Activated T-helper 1 cell treated with anti-CD3 and anti-CD28 coated beads, Interleukin-12 subunit alpha, Interleukin-12 subunit beta, Interleukin-2, Interleukin-4 antibody, amounts not matched to agents 30 ng/mL and 10 ng/mL and 1 ng/mL, durations not matched to agents 14 hours and 24 hours and 36 hours (primary cell): ENCODE measurements around the gene PRUNE2. TPM values are rescaled to one million over a fixed set of nuclear protein-coding genes. Genes with fewer than 3 reads are reported as not detected.
"Not testable (repeated sequence)": the region's sequence is repeated elsewhere in the genome, so short reads cannot be mapped to it uniquely, and the experiment has no call there.

Experiments
- DNase-seq: peaks from one replicate; pipeline ENCODE4 v3.0.0; 2021; ENCODE audit warnings: low spot score
- H3K27ac Mint-ChIP-seq: one replicate; pipeline ENCODE4 v1.8.0; 2021; ENCODE audit warnings: mild to moderate bottlenecking, mixed read lengths
- H3K27me3 Mint-ChIP-seq: one replicate; pipeline ENCODE4 v1.8.0; 2022; ENCODE audit warnings: mild to moderate bottlenecking, moderate library complexity, mixed read lengths; ENCODE audit not compliant: insufficient read depth
- H3K36me3 Mint-ChIP-seq: one replicate; pipeline ENCODE4 v1.8.0; 2021; ENCODE audit warnings: low read depth, mixed read lengths
- H3K4me1 Mint-ChIP-seq: one replicate; pipeline ENCODE4 v1.8.0; 2021; ENCODE audit warnings: low read depth, mixed read lengths
- H3K4me3 Mint-ChIP-seq: one replicate; pipeline ENCODE4 v1.8.0; 2021; ENCODE audit warnings: mild to moderate bottlenecking, moderate library complexity, mixed read lengths
- H3K9me3 Mint-ChIP-seq: one replicate; pipeline ENCODE4 v1.8.0; 2021; ENCODE audit warnings: mixed read lengths
- intact Hi-C: fragments of 100-400 bp; cut with micrococcal nuclease; formaldehyde crosslinking; loops from one replicate; pipeline ENCODE4 v1.15.1; 2024
- total RNA-seq: library from RNA; stranded (reverse); gene quantifications from 2 replicates; pipeline ENCODE4 v1.2.3, GENCODE V29; 2022

PRUNE2 gene
- total RNA-seq, 1 donor from 2014 or later: 0.57 TPM

GRCh38 chr9:76756941-76757673, 148.8 kb downstream of the PRUNE2 start:
- H3K4me3 Mint-ChIP-seq: no peak overlapping the region
- intact Hi-C loops: no loop called here
- peaks cover 3% of the 10 kb centered on the region for H3K27me3 Mint-ChIP-seq
- no peaks in the 10 kb centered on the region for H3K4me1 Mint-ChIP-seq
- no peak for DNase-seq
- H3K9me3 Mint-ChIP-seq: no peaks in the 10 kb centered on the region
- H3K27ac Mint-ChIP-seq: no peak overlapping the region
- H3K36me3 Mint-ChIP-seq: no peaks in the 10 kb centered on the region

GRCh38 chr9:76756268-76756640, 149.7 kb downstream of the PRUNE2 start:
- Mint-ChIP-seq H3K27ac (no peak overlapping the region), H3K36me3 (no peaks in the 10 kb centered on the region), H3K4me3 (no peak overlapping the region), H3K27me3 (peaks cover 3% of the 10 kb centered on the region), H3K9me3 (no peaks in the 10 kb centered on the region), H3K4me1 (no peaks in the 10 kb centered on the region)
- no peak for DNase-seq
- intact Hi-C loops: no loop called here

DNA sequence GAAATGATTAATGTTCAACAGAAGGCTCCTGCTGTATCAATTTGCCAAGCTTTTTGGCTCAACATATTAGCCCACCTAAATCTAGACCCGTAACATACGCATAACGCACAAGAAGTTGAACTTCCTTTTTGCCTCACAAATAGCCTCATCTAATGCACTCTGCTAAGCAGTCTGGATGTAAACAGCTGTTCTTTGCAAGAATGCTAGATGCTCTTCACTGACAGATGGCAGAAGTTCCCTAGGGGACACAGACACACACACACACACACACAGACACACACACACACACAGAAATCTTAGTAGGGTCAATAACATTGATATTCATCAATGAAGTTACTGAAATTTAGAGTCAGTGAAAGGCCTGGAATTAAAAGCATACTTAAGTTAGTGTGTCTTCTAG, 154.9 kb downstream of the PRUNE2 start:
- intact Hi-C loops: no loop called here
- DNase-seq: no peak
- no peaks in the 10 kb centered on the region for H3K36me3 Mint-ChIP-seq
- no peak overlapping the region for H3K27ac Mint-ChIP-seq
- no peaks in the 10 kb centered on the region for H3K4me1 Mint-ChIP-seq
- no peaks in the 10 kb centered on the region for H3K27me3 Mint-ChIP-seq
- H3K4me3 Mint-ChIP-seq: no peak overlapping the region
- no peaks in the 10 kb centered on the region for H3K9me3 Mint-ChIP-seq

- peaks cover 10% of the 10 kb centered on the region for H3K4me1 Mint-ChIP-seq
- peaks cover 14% of the 10 kb centered on the region for H3K9me3 Mint-ChIP-seq
- intact Hi-C loops: no loop called here
- no peak for DNase-seq
- H3K4me3 Mint-ChIP-seq: no peak overlapping the region
- no peaks in the 10 kb centered on the region for H3K36me3 Mint-ChIP-seq
- H3K27ac Mint-ChIP-seq: no peak overlapping the region
- H3K27me3 Mint-ChIP-seq: no peaks in the 10 kb centered on the region
These were observed 161.6 kb downstream of the PRUNE2 start for GRCh38 chr9:76744336-76744735.

DNA sequence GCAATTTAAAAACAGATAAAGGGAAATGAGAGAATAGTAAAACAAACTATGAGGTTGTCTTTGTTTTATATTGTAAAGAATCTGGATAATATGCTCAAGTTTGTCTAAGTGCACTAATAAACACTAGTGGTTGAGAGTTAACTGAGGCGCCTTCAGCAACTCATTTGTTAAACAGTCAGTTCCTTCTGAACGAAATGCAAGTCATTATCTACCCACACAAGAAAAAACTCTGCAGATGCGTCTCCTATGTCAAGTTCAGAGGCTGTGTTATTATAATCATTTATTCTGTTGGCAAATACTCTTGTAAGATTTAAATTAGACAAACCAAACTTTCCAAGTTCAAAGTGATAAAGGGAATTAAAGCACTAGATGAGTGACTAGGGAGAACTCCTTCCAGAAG, 162.0 kb downstream of the PRUNE2 start:
- DNase-seq: no peak
- H3K4me1 Mint-ChIP-seq: peaks cover 10% of the 10 kb centered on the region
- H3K27me3 Mint-ChIP-seq: peaks cover under 1% of the 10 kb centered on the region
- H3K4me3 Mint-ChIP-seq: no peak overlapping the region
- intact Hi-C loops: no loop called here
- peaks cover 14% of the 10 kb centered on the region for H3K9me3 Mint-ChIP-seq
- no peak overlapping the region for H3K27ac Mint-ChIP-seq
- H3K36me3 Mint-ChIP-seq: no peaks in the 10 kb centered on the region

DNA sequence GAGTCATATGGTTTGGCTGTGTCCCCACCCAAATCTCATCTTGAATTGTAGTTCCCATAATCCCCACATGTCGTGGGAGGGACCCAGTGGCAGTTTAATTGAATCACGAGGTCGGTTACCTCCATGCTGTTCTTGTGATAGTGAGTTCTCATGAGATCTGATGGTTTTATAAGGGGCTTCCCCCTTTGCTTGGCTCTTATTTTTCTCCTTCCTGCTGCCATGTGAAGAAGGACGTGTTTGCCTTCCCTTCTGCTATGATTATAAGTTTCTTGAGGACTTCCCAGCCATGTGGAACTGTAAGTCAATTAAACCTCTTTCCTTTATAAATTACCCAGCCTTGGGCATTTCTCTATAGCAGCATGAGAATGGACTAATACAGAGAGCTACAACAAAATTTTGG, 163.0 kb downstream of the PRUNE2 start:
- intact Hi-C loops, H3K36me3 Mint-ChIP-seq, H3K4me3 Mint-ChIP-seq, H3K27ac Mint-ChIP-seq, H3K4me1 Mint-ChIP-seq, H3K27me3 Mint-ChIP-seq, DNase-seq: not testable (repeated sequence)
- peaks cover 14% of the 10 kb centered on the region for H3K9me3 Mint-ChIP-seq

- Mint-ChIP-seq H3K27ac (no peak overlapping the region), H3K36me3 (no peaks in the 10 kb centered on the region), H3K9me3 (peaks cover 14% of the 10 kb centered on the region)
These were observed 164.4 kb downstream of the PRUNE2 start for GRCh38 chr9:76741524-76741923.

DNA sequence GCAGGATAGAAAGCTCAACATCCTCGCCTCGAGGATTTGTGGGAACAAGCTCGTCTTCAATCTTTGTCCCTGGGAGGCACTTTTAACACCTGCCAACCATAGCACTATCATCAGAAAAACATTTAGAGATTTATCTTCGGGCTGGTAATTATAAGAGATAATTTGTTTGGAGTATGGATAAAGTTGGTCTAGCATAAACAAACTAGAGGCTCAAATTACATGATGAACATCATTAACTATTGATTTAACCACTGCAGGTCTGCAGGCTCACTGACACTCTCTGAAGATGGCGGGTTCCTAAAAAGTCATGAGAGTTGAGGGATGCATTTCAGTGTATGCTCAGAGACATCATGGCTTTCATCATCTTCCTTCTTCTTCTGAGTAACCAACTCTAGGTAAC, 167.5 kb downstream of the PRUNE2 start:
- DNase-seq: no peak
- no peak overlapping the region for H3K4me3 Mint-ChIP-seq
- peaks cover 4% of the 10 kb centered on the region for H3K27me3 Mint-ChIP-seq
- H3K9me3 Mint-ChIP-seq: peaks cover 14% of the 10 kb centered on the region
- H3K4me1 Mint-ChIP-seq: no peaks in the 10 kb centered on the region
- no peaks in the 10 kb centered on the region for H3K36me3 Mint-ChIP-seq
- intact Hi-C loops: no loop called here
- no peak overlapping the region for H3K27ac Mint-ChIP-seq

More at GRCh38 chr9:76741524-76741923, 164.4 kb downstream of the PRUNE2 start:
- no peak for DNase-seq
- Mint-ChIP-seq H3K4me1 (peaks cover 10% of the 10 kb centered on the region), H3K4me3 (no peak overlapping the region), H3K27me3 (peaks cover 2% of the 10 kb centered on the region)
- intact Hi-C loops: no loop called here

DNA sequence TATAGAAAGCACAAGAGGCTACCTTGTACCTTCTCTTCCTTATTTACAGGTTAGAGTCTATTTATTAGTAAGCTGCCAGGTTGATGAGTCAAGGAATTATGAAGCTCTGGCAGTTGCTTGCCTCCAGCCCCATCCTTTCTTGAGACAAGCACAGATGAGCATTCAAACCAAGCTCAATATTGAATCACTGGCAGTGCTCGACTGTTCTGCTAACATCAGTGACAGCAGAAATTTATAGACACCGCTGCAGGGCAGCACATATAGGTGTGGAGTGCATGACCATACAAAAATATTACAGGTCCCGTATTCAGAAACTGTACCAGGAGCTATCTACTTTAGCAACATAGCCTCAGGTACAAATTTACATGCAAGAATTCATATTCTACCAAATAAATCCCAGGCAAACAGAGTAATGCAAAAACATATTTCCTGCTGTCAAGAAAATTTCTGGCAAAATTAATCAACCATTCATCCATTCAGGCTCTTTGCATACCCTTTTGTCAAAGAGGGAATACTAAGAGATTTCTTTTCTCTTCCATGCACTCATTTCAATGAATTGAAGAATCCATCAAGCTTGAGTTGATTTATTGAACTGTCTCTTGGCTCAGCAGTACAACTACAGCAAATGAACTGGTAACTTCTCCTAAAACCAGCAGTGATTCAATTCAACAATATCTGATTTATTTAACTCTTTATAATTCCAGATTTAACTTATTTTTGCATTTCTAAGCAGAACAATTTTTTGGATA, 168.6 kb downstream of the PRUNE2 start:
- Mint-ChIP-seq H3K9me3 (peaks cover 5% of the 10 kb centered on the region), H3K36me3 (no peaks in the 10 kb centered on the region), H3K27ac (no peak overlapping the region), H3K27me3 (peaks cover 9% of the 10 kb centered on the region), H3K4me1 (no peaks in the 10 kb centered on the region), H3K4me3 (no peak overlapping the region)
- no peak for DNase-seq
- intact Hi-C loops: no loop called here

DNA sequence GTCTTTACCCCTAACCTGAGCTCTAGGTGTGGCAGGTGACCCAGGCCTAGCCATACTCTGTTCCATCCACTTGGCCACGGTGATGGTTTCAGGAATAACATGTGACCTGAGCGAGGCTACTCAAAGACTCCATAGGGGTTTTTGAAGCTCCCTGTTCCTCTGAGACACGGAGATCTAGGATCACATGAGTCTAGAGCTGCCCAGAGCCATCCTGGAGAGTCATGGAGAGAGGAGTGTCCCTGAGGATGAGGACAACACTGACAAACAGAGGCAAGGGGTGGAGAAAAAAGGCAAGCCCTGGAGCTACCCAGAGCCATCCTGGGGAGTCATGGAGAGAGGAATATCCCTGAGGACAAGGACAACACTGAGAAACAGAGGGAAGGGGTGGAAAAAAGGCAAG, 171.2 kb downstream of the PRUNE2 start:
- no peaks in the 10 kb centered on the region for H3K9me3 Mint-ChIP-seq
- H3K4me3 Mint-ChIP-seq: no peak overlapping the region
- H3K4me1 Mint-ChIP-seq: no peaks in the 10 kb centered on the region
- DNase-seq: no peak
- peaks cover 9% of the 10 kb centered on the region for H3K27me3 Mint-ChIP-seq
- no peak overlapping the region for H3K27ac Mint-ChIP-seq
- intact Hi-C loops: no loop called here
- H3K36me3 Mint-ChIP-seq: no peaks in the 10 kb centered on the region

- Mint-ChIP-seq H3K27me3 (peaks cover 10% of the 10 kb centered on the region), H3K4me3 (no peak overlapping the region), H3K4me1 (no peaks in the 10 kb centered on the region), H3K27ac (no peak overlapping the region), H3K36me3 (no peaks in the 10 kb centered on the region), H3K9me3 (no peaks in the 10 kb centered on the region)
- DNase-seq: no peak
- intact Hi-C loops: no loop called here
These were observed 172.8 kb downstream of the PRUNE2 start for GRCh38 chr9:76733096-76733495.

- Mint-ChIP-seq H3K27me3 (peaks cover 10% of the 10 kb centered on the region), H3K36me3 (no peaks in the 10 kb centered on the region), H3K9me3 (no peaks in the 10 kb centered on the region), H3K4me3 (no peak overlapping the region), H3K27ac (no peak overlapping the region), H3K4me1 (no peaks in the 10 kb centered on the region)
- no peak for DNase-seq
- intact Hi-C loops: no loop called here
These were observed 173.5 kb downstream of the PRUNE2 start for GRCh38 chr9:76732341-76732958.

DNA sequence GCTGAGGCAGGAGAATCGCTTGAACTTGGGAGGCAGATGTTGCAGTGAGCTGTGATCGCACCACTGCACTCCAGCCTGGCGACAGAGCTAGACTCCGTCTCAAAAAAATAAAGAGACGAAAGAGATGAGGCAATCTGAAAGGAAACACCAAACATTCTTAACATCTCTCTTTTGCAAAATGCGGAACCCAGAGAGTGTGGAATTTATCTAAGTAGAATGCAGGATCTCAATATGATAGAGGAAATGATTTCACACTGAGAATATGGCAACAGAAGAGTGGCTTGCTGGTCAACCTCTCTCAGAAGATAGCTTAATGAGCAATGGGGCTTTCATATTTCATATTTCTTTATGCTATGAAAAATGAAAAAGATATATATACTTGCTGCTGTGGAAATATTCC, 175.1 kb downstream of the PRUNE2 start:
- no peak for DNase-seq
- peaks cover 13% of the 10 kb centered on the region for H3K27me3 Mint-ChIP-seq
- no peaks in the 10 kb centered on the region for H3K4me1 Mint-ChIP-seq
- H3K36me3 Mint-ChIP-seq: no peaks in the 10 kb centered on the region
- intact Hi-C loops: no loop called here
- no peaks in the 10 kb centered on the region for H3K9me3 Mint-ChIP-seq
- no peak overlapping the region for H3K27ac Mint-ChIP-seq
- H3K4me3 Mint-ChIP-seq: no peak overlapping the region
